Calu3 (cell line): ENCODE data around the gene DBT. TPM values are rescaled to one million over a fixed set of nuclear protein-coding genes. Genes with fewer than 3 reads are reported as not detected.
"Not testable (repeated sequence)": the region's sequence is repeated elsewhere in the genome, so short reads cannot be mapped to it uniquely, and the experiment has no call there.

Source experiments
- Bru-seq: library from RNA; stranded (reverse); fragments of 400-500 nt; gene quantifications from one replicate; lab custom pipeline; 2021; lab: Mats Ljungman, UMichigan
- BruChase-seq, 2 experiments: library from RNA; stranded (reverse); fragments of 400-500 nt; gene quantifications; one replicate each; lab custom pipeline; 2021; lab: Mats Ljungman, UMichigan
- BruUV-seq: library from RNA; stranded (reverse); fragments of 400-500 nt; replicated peaks from 2 replicates; lab custom pipeline; 2021; lab: Mats Ljungman, UMichigan
- CTCF ChIA-PET: fragments of 300-600 bp; sonication (Branson Sonifier 250); formaldehyde crosslinking; loops from one replicate; lab custom pipeline; 2022; ENCODE audit warnings: antibody characterized with exemption; lab: Charles Lee
- DNase-seq: peaks from one replicate; pipeline ENCODE4 v3.0.0; 2022
- H3K27ac Mint-ChIP-seq: one replicate; pipeline ENCODE4 v1.8.0; 2022; ENCODE audit warnings: mixed read lengths; ENCODE audit not compliant: unreplicated experiment
- H3K27me3 Mint-ChIP-seq: one replicate; pipeline ENCODE4 v1.8.0; 2022; ENCODE audit warnings: mixed read lengths; ENCODE audit not compliant: unreplicated experiment
- H3K36me3 Mint-ChIP-seq: one replicate; pipeline ENCODE4 v1.8.0; 2022; ENCODE audit warnings: mild to moderate bottlenecking, moderate library complexity, mixed read lengths; ENCODE audit not compliant: insufficient read depth, unreplicated experiment
- H3K4me1 Mint-ChIP-seq: one replicate; pipeline ENCODE4 v1.8.0; 2022; ENCODE audit warnings: mild to moderate bottlenecking, low read depth, mixed read lengths; ENCODE audit not compliant: unreplicated experiment
- H3K4me3 Mint-ChIP-seq: one replicate; pipeline ENCODE4 v1.8.0; 2022; ENCODE audit warnings: mild to moderate bottlenecking, low read depth, moderate library complexity, mixed read lengths; ENCODE audit not compliant: unreplicated experiment
- H3K9me3 Mint-ChIP-seq: one replicate; pipeline ENCODE4 v1.8.0; 2022; ENCODE audit warnings: low read depth, mixed read lengths; ENCODE audit not compliant: unreplicated experiment
- CTCF ChIP-seq: fragments of 200-600 bp; IDR thresholded peaks from one replicate; pipeline ENCODE4 v1.8.0; 2022; ENCODE audit warnings: antibody characterized with exemption; ENCODE audit not compliant: unreplicated experiment
- intact Hi-C: fragments of 100-400 bp; cut with micrococcal nuclease; formaldehyde crosslinking; loops from one replicate; pipeline ENCODE4 v1.10.0; 2022; ENCODE audit not compliant: unreplicated experiment
- long read RNA-seq: library from polyadenylated mRNA; stranded (forward); transcript quantifications from one replicate; pipeline ENCODE4 v2.0.0, GENCODE V29; 2022
- total RNA-seq: library from RNA; stranded (reverse); gene quantifications from 2 replicates; pipeline ENCODE4 v1.2.3, GENCODE V29; 2022

The DBT gene
- total RNA-seq: 9.4 and 10.4 TPM in 2 replicates
- Bru-seq, nascent RNA: percentile 68 among the genes with signal in this experiment
- percentile 69 among the genes with signal in this experiment for BruChase-seq, experiment 1, labeled RNA remaining after a 6-hour chase
- percentile 63 among the genes with signal in this experiment for BruChase-seq, experiment 2, labeled RNA remaining after a 2-hour chase
- long read RNA-seq, full-length matches to known transcripts: 4 of 6 reads
- long read RNA-seq, partial matches to known transcripts: 0 of 6 reads
- long read RNA-seq, other reads (novel, unspliced or antisense): 2 of 6 reads

- no peak within 1 kb of the TSS for H3K27ac Mint-ChIP-seq
- no peak within 1 kb of the TSS for H3K4me3 Mint-ChIP-seq
- H3K4me1 Mint-ChIP-seq: no peaks in the 10 kb centered on the region
- no peaks in the 10 kb centered on the region for H3K27me3 Mint-ChIP-seq
- BruUV-seq: no TSS peak
- no peaks in the 10 kb centered on the region for H3K9me3 Mint-ChIP-seq
- TF ChIP-seq CTCF: no peak
- intact Hi-C loops: no loop called here
- CTCF ChIA-PET: interaction anchor here (1.2 kb wide), 1 partner anchor 16 kb away, joined by 3 read pairs; the partner anchor contains the start of gene RTCA
- no peaks in the 10 kb centered on the region for H3K36me3 Mint-ChIP-seq
- DNase-seq: peak; percentile 88
These were observed at the start of gene DBT for GRCh38 chr1:100249537-100250257. DBT (minus strand) TSS chr1:100249834; CDS start chr1:100249820, 14 bp downstream.

GRCh38 chr1:100298512-100298911, 48.9 kb upstream of the DBT start:
- no TSS peak for BruUV-seq
- intact Hi-C loops: no loop called here
- CTCF ChIA-PET: no interaction called here

GRCh38 chr1:100296997-100297396, 47.4 kb upstream of the DBT start:
- H3K36me3 Mint-ChIP-seq, H3K4me1 Mint-ChIP-seq, intact Hi-C loops, H3K9me3 Mint-ChIP-seq, H3K4me3 Mint-ChIP-seq, H3K27ac Mint-ChIP-seq, DNase-seq, BruUV-seq, H3K27me3 Mint-ChIP-seq, CTCF ChIA-PET: not testable (repeated sequence)

More at GRCh38 chr1:100298512-100298911, 48.9 kb upstream of the DBT start:
- no peak for TF ChIP-seq CTCF
- H3K4me3 Mint-ChIP-seq: no peak overlapping the region
- H3K9me3 Mint-ChIP-seq: no peaks in the 10 kb centered on the region
- H3K36me3 Mint-ChIP-seq: no peaks in the 10 kb centered on the region
- no peak overlapping the region for H3K27ac Mint-ChIP-seq
- H3K4me1 Mint-ChIP-seq: no peaks in the 10 kb centered on the region
- H3K27me3 Mint-ChIP-seq: no peaks in the 10 kb centered on the region
- DNase-seq: no peak

- no peaks in the 10 kb centered on the region for H3K27me3 Mint-ChIP-seq
- H3K4me3 Mint-ChIP-seq: no peak overlapping the region
- BruUV-seq: no TSS peak
- DNase-seq: no peak
- peaks cover 4% of the 10 kb centered on the region for H3K36me3 Mint-ChIP-seq
- CTCF ChIA-PET: no interaction called here
- H3K27ac Mint-ChIP-seq: no peak overlapping the region
- no peaks in the 10 kb centered on the region for H3K4me1 Mint-ChIP-seq
- H3K9me3 Mint-ChIP-seq: no peaks in the 10 kb centered on the region
- intact Hi-C loops: no loop called here
- TF ChIP-seq CTCF: no peak
These were observed 46.5 kb upstream of the DBT start for GRCh38 chr1:100296140-100296539.
